Measurements from ENCODE around the gene TPSD1. TPM values are rescaled to one million over a fixed set of nuclear protein-coding genes. Genes with fewer than 3 reads are reported as not detected.

The TPSD1 gene
- total and polyA plus RNA-seq, 9 of the 15 experiments (the other 6 are each of a cell fraction or from before 2014, with no cell fraction given), result not detected

GRCh38 chr16:1262210-1262845 is 6.5 kb downstream of the TPSD1 start (continued):
- TF ChIP-seq THRAP3 (IDR thresholded peaks at IDR 0.05; ENCODE audit: borderline replicate concordance) (no peak), CEBPZ (IDR thresholded peaks at IDR 0.05; ENCODE audit: borderline replicate concordance, low read depth, low read length) (no peak), ATF7 (IDR thresholded peaks at IDR 0.05) (no peak), TAF1 (IDR thresholded peaks at IDR 0.05; ENCODE audit: control insufficient read depth, extremely low read depth, insufficient read depth, low read length, severe bottlenecking) (no peak), ZNF277 (CRISPR knock-in tag; IDR thresholded peaks at IDR 0.05; ENCODE audit: borderline replicate concordance) (no peak), HMGN3 (IDR thresholded peaks at IDR 0.05; ENCODE audit: borderline replicate concordance, extremely low read depth, insufficient read length, low read depth, low read length) (no peak), CCAR2 (IDR thresholded peaks at IDR 0.05; ENCODE audit: low read depth, low read length) (no peak), THRA (IDR thresholded peaks at IDR 0.05) (no peak)
